HL-60/S4 treated with phorbol 12-myristate 13-acetate at 8.2 ng/mL for 4 days and 3 days (cell line): ENCODE measurements around the gene MMP20.

Source experiments
- in situ Hi-C: fragments of 300-500 bp; cut with MboI; formaldehyde crosslinking; loops from 2 replicates; pipeline ENCODE4 v1.15.0; 2022; ENCODE audit warnings: low sequenced_read_pairs

MMP20 gene

GRCh38 chr11:102596578-102596977, 28.6 kb downstream of the MMP20 start:
- in situ Hi-C loops: no loop called here

- in situ Hi-C loops: no loop called here
These were observed 32.2 kb downstream of the MMP20 start for GRCh38 chr11:102592634-102593581.

- in situ Hi-C loops: no loop called here
These were observed 33.0 kb downstream of the MMP20 start for GRCh38 chr11:102592131-102592530.

GRCh38 chr11:102591160-102591718, 33.9 kb downstream of the MMP20 start:
- in situ Hi-C loops: no loop called here

- in situ Hi-C loops: no loop called here
These were observed 34.7 kb downstream of the MMP20 start for GRCh38 chr11:102590276-102591049.

- in situ Hi-C loops: no loop called here
These were observed 36.1 kb downstream of the MMP20 start for GRCh38 chr11:102589047-102589459.

GRCh38 chr11:102587722-102588121, 37.4 kb downstream of the MMP20 start:
- in situ Hi-C loops: no loop called here

- in situ Hi-C loops: no loop called here
These were observed 41.8 kb downstream of the MMP20 start for GRCh38 chr11:102583141-102583873.

GRCh38 chr11:102582140-102582539, 43.0 kb downstream of the MMP20 start:
- in situ Hi-C loops: no loop called here

- in situ Hi-C loops: no loop called here
These were observed 44.1 kb downstream of the MMP20 start for GRCh38 chr11:102581066-102581465.

GRCh38 chr11:102580185-102580951, 44.8 kb downstream of the MMP20 start:
- in situ Hi-C loops: no loop called here

- in situ Hi-C loops: no loop called here
These were observed 47.4 kb downstream of the MMP20 start for GRCh38 chr11:102577723-102578122.

GRCh38 chr11:102577182-102577581, 48.0 kb downstream of the MMP20 start:
- in situ Hi-C loops: no loop called here

GRCh38 chr11:102576350-102576749, 48.8 kb downstream of the MMP20 start:
- in situ Hi-C loops: no loop called here

GRCh38 chr11:102575012-102575411, 50.1 kb downstream of the MMP20 start:
- in situ Hi-C loops: no loop called here

GRCh38 chr11:102573851-102574250, 51.3 kb downstream of the MMP20 start:
- in situ Hi-C loops: no loop called here

- in situ Hi-C loops: no loop called here
These were observed 52.4 kb downstream of the MMP20 start for GRCh38 chr11:102572554-102573220.

GRCh38 chr11:102568851-102569250, 56.3 kb downstream of the MMP20 start:
- in situ Hi-C loops: no loop called here

- in situ Hi-C loops: no loop called here
These were observed 59.0 kb downstream of the MMP20 start for GRCh38 chr11:102566112-102566511.

- in situ Hi-C loops: no loop called here
These were observed 61.0 kb downstream of the MMP20 start for GRCh38 chr11:102564110-102564509.
